IMR-90 (cell line): ENCODE measurements around the gene SRMS. TPM values are rescaled to one million over a fixed set of nuclear protein-coding genes. Genes with fewer than 3 reads are reported as not detected.
A peak's percentile ranks its signal among the peaks of the same experiment; 100 is the strongest.

ENCODE experiments used
- ATAC-seq: fragments of 200-7000 bp; cut with Tn5 transposase; 2 replicates; pipeline ENCODE4 v1.9.1; 2020; ENCODE audit warnings: low read depth, mild to moderate bottlenecking, moderate library complexity
- BruUV-seq: library from RNA; stranded (reverse); fragments of 400-500 nt; replicated peaks from 2 replicates; lab custom pipeline; 2021; lab: Mats Ljungman, UMichigan
- CTCF ChIA-PET: fragments of 300-600 bp; formaldehyde crosslinking; extraction: SDS; loops from one replicate; lab custom pipeline; 2021; ENCODE audit warnings: antibody characterized with exemption; lab: Yijun Ruan, JAX
- POLR2A ChIA-PET: fragments of 300-600 bp; sonication (Branson Sonifier 250); formaldehyde crosslinking; loops from one replicate; lab custom pipeline; 2022; ENCODE audit warnings: antibody characterized with exemption; ENCODE audit not compliant: unreplicated experiment; lab: Charles Lee
- DNase-seq: peaks from one replicate; pipeline ENCODE4 v3.0.0; 2013
- H2AFZ ChIP-seq: replicated peaks from 2 replicates; pipeline ENCODE3; 2013; ENCODE audit warnings: low read length, mild to moderate bottlenecking; ENCODE audit not compliant: poor library complexity
- H2AK5ac ChIP-seq: 2 replicates; pipeline ENCODE4 v1.6.1; 2013; ENCODE audit warnings: low read depth, low read length, inconsistent platforms
- H2AK9ac ChIP-seq: replicated peaks from 2 replicates; pipeline ENCODE3; 2013; ENCODE audit warnings: mild to moderate bottlenecking, low read depth, low read length, moderate library complexity; ENCODE audit not compliant: poor library complexity
- H2BK120ac ChIP-seq: 2 replicates; pipeline ENCODE4 v1.6.1; 2013; ENCODE audit warnings: low read depth, low read length, inconsistent platforms
- H2BK15ac ChIP-seq: 3 replicates; pipeline ENCODE4 v1.6.1; 2013; ENCODE audit warnings: low read depth, low read length, inconsistent platforms
- H2BK20ac ChIP-seq: 2 replicates; pipeline ENCODE4 v1.6.1; 2013; ENCODE audit warnings: low read depth, mild to moderate bottlenecking, inconsistent platforms, low read length, moderate library complexity
- H2BK5ac ChIP-seq: 2 replicates; pipeline ENCODE4 v1.6.1; 2013; ENCODE audit warnings: mild to moderate bottlenecking, low read depth, low read length, inconsistent platforms; ENCODE audit not compliant: poor library complexity, severe bottlenecking
- H3K14ac ChIP-seq: replicated peaks from 2 replicates; pipeline ENCODE4 v1.6.1; 2013; ENCODE audit warnings: low read depth, low read length, inconsistent platforms
- H3K18ac ChIP-seq: 2 replicates; pipeline ENCODE4 v1.6.1; 2013; ENCODE audit warnings: low read depth, low read length, control low read depth
- H3K23ac ChIP-seq: 2 replicates; pipeline ENCODE4 v1.6.1; 2013; ENCODE audit warnings: low read depth, low read length, inconsistent platforms
- H3K27ac ChIP-seq: 2 replicates; pipeline ENCODE4 v1.5.1; 2013; ENCODE audit warnings: mild to moderate bottlenecking, control low read depth, low read length; ENCODE audit not compliant: insufficient read depth
- H3K27me3 ChIP-seq: 2 replicates; pipeline ENCODE4 v1.6.1; 2013; ENCODE audit warnings: low read length; ENCODE audit not compliant: control insufficient read depth, insufficient read depth
- H3K36me3 ChIP-seq: 2 replicates; pipeline ENCODE4 v1.6.1; 2013; ENCODE audit warnings: low read length, mixed read lengths; ENCODE audit not compliant: control insufficient read depth, insufficient read depth
- H3K4ac ChIP-seq: 2 replicates; pipeline ENCODE4 v1.6.1; 2013; ENCODE audit warnings: low read depth, low read length, inconsistent platforms
- H3K4me1 ChIP-seq: 2 replicates; pipeline ENCODE4 v1.6.1; 2013; ENCODE audit warnings: low read length, mixed read lengths; ENCODE audit not compliant: control insufficient read depth, insufficient read depth
- H3K4me2 ChIP-seq: 2 replicates; pipeline ENCODE4 v1.6.1; 2013; ENCODE audit warnings: low read depth, mild to moderate bottlenecking, control low read depth, low read length, moderate library complexity
- H3K4me3 ChIP-seq: 2 replicates; pipeline ENCODE4 v1.5.1; 2013; ENCODE audit warnings: low read depth, mild to moderate bottlenecking, control low read depth, low read length, moderate library complexity; ENCODE audit not compliant: insufficient read depth
- H3K56ac ChIP-seq: 2 replicates; pipeline ENCODE4 v1.6.1; 2013; ENCODE audit warnings: low read length, inconsistent platforms; ENCODE audit not compliant: insufficient read depth; ENCODE audit errors: extremely low read depth
- H3K79me1 ChIP-seq, 2 experiments: 2 replicates each; pipeline ENCODE4 v1.6.1; 2013; ENCODE audit warnings: low read length in 2 of 2, inconsistent platforms in 1 of 2, low read depth in 1 of 2
- H3K9ac ChIP-seq: 2 replicates; pipeline ENCODE4 v1.6.1; 2013; ENCODE audit warnings: low read depth, low read length, control low read depth
- H3K9me1 ChIP-seq: 2 replicates; pipeline ENCODE4 v1.6.1; 2013; ENCODE audit warnings: low read length, inconsistent platforms; ENCODE audit not compliant: insufficient read depth
- H3K9me3 ChIP-seq: 2 replicates; pipeline ENCODE4 v1.6.1; 2013; ENCODE audit warnings: low read length; ENCODE audit not compliant: control insufficient read depth, insufficient read depth
- H4K20me1 ChIP-seq: 2 replicates; pipeline ENCODE4 v1.6.1; 2013; ENCODE audit warnings: low read length, inconsistent platforms; ENCODE audit not compliant: insufficient read depth
- H4K5ac ChIP-seq: 2 replicates; pipeline ENCODE4 v1.6.1; 2013; ENCODE audit warnings: mild to moderate bottlenecking, low read depth, low read length, control low read depth
- H4K8ac ChIP-seq, 2 experiments: 2 replicates each; pipeline ENCODE4 v1.6.1; 2013; ENCODE audit warnings: low read depth in 2 of 2, low read length in 2 of 2, control low read depth in 1 of 2, inconsistent platforms in 1 of 2
- H4K91ac ChIP-seq: 2 replicates; pipeline ENCODE4 v1.6.1; 2013; ENCODE audit warnings: low read depth, low read length, inconsistent platforms; ENCODE audit not compliant: insufficient read depth
- BHLHE40 ChIP-seq: fragments of 150-350 bp; IDR thresholded peaks from 2 replicates; pipeline ENCODE4 v1.6.1; 2016; ENCODE audit warnings: mild to moderate bottlenecking, low read depth, low read length
- CEBPB ChIP-seq: IDR thresholded peaks from 2 replicates; pipeline ENCODE4 v1.6.1; 2012; ENCODE audit warnings: low read depth, low read length, improper control_type of control experiment
- CHD1 ChIP-seq: IDR thresholded peaks from 2 replicates; pipeline ENCODE4 v1.6.1; 2012; ENCODE audit warnings: low read depth, low read length, improper control_type of control experiment
- CTCF ChIP-seq: conservative IDR thresholded peaks from 2 replicates; pipeline ENCODE4 v1.5.1; 2012; ENCODE audit warnings: mild to moderate bottlenecking, low read depth, low read length, improper control_type of control experiment
- ELK1 ChIP-seq: fragments of 150-350 bp; IDR thresholded peaks from 2 replicates; pipeline ENCODE4 v1.6.1; 2016; ENCODE audit warnings: low read depth, mild to moderate bottlenecking, low read length, moderate library complexity, borderline replicate concordance
- MAFK ChIP-seq: IDR thresholded peaks from 2 replicates; pipeline ENCODE4 v1.6.1; 2012; ENCODE audit warnings: low read depth, low read length, improper control_type of control experiment
- MAZ ChIP-seq: IDR thresholded peaks from 2 replicates; pipeline ENCODE4 v1.6.1; 2012; ENCODE audit warnings: low read depth, mild to moderate bottlenecking, low read length, improper control_type of control experiment, moderate library complexity, borderline replicate concordance
- MXI1 ChIP-seq: IDR thresholded peaks from 2 replicates; pipeline ENCODE4 v1.6.1; 2012; ENCODE audit warnings: low read depth, mild to moderate bottlenecking, low read length, moderate library complexity, borderline replicate concordance
- NFE2L2 ChIP-seq: fragments of 150-350 bp; IDR thresholded peaks from 2 replicates; pipeline ENCODE4 v1.6.1; 2016; ENCODE audit warnings: low read depth, mild to moderate bottlenecking, low read length
- POLR2A ChIP-seq: IDR thresholded peaks from 2 replicates; pipeline ENCODE4 v1.6.1; 2012; ENCODE audit warnings: mild to moderate bottlenecking, low read depth, low read length
- RFX5 ChIP-seq: IDR thresholded peaks from 2 replicates; pipeline ENCODE4 v1.8.0; 2012; ENCODE audit warnings: low read depth, mild to moderate bottlenecking, low read length, moderate library complexity
- SMC3 ChIP-seq: fragments of 150-350 bp; IDR thresholded peaks from 2 replicates; pipeline ENCODE4 v1.6.1; 2016; ENCODE audit warnings: low read depth, mild to moderate bottlenecking, antibody characterized with exemption, low read length, moderate library complexity
- WGBS, 2 experiments: methylation state at CpG; one replicate each; pipeline versions ENCODE4 v1.1.5 to v1.1.7; 2013; ENCODE audit warnings: missing lambda C conversion rate in 2 of 2; ENCODE audit not compliant: insufficient read length in 1 of 2; ENCODE audit errors: extremely low coverage in 2 of 2; 5-methylcytosine and 5-hydroxymethylcytosine counted together
- dilution Hi-C: fragments of 300-500 bp; cut with HindIII; formaldehyde crosslinking; loops from one replicate; pipeline ENCODE4 v1.14.3; 2018; ENCODE audit warnings: low sequenced_read_pairs; ENCODE audit not compliant: unreplicated experiment
- in situ Hi-C: fragments of 300-500 bp; cut with MboI; formaldehyde crosslinking; loops from 3 replicates; pipeline ENCODE4 v1.14.3; 2019; ENCODE audit warnings: low sequenced_read_pairs, inconsistent platforms, mixed read lengths
- intact Hi-C: fragments of 100-400 bp; cut with micrococcal nuclease; formaldehyde crosslinking; loops from 2 replicates; pipeline ENCODE4 v1.10.0; 2022
- polyA plus RNA-seq, 3 experiments: library from polyadenylated mRNA; depleted of rRNA; stranded (reverse); fragments of >200 nt; gene quantifications; 2 replicates each; pipeline ENCODE4 v1.2.3, GENCODE V29; 2012; ENCODE audit warnings: low replicate concordance in 1 of 3
- total RNA-seq: library from RNA; depleted of rRNA; stranded (reverse); fragments of >200 nt; gene quantifications from 2 replicates; pipeline ENCODE4 v1.2.3, GENCODE V29; 2012

The SRMS gene
- total and polyA plus RNA-seq, 2 of the 4 experiments (the other 2 are of a cell fraction) = not detected

GRCh38 chr20:63574829-63575743 is 27.5 kb upstream of the SRMS start:
- Histone ChIP-seq H3K4me2 (no peak overlapping the region), H3K18ac (no peak overlapping the region), H3K4me1 (peaks cover 10% of the 10 kb centered on the region), H4K5ac (no peak overlapping the region), H3K9me1 (peaks cover 3% of the 10 kb centered on the region; the same call in 1 of the 2 replicates), H3K27ac (no peak overlapping the region), H4K8ac (peak overlapping the region; percentile 92 to 95; a peak in 2 of 4 replicates), H2BK5ac (no peak overlapping the region), H4K20me1 (no peaks in the 10 kb centered on the region), H2AK5ac (peak overlapping the region; percentile 88; the same call in 1 of the 2 replicates), H3K36me3 (peaks cover 6% of the 10 kb centered on the region; the same call in 1 of the 2 replicates), H2BK20ac (no peak overlapping the region), H3K9me3 (no peaks in the 10 kb centered on the region), H3K56ac (no peak overlapping the region), H2AK9ac (peak overlapping the region; percentile 84), H4K91ac (no peak overlapping the region), H3K9ac (no peak overlapping the region), H2AFZ (peak overlapping the region; percentile 95), H3K4ac (peak overlapping the region; percentile 92), H3K27me3 (no peaks in the 10 kb centered on the region), H3K23ac (no peak overlapping the region), H2BK120ac (no peak overlapping the region), H3K79me1 (peaks cover 4 to 13% of the 10 kb centered on the region in 2 experiments), H3K4me3 (no peak overlapping the region), H2BK15ac (no peak overlapping the region), H3K14ac (no peak overlapping the region)
- dilution Hi-C loops (no loop called here), in situ Hi-C loops (no loop called here), intact Hi-C loops (no loop called here)
- BruUV-seq = no TSS peak
- ChIA-PET CTCF (no interaction called here), POLR2A (no interaction called here)
- DNase-seq (peak; percentile 24), ATAC-seq (no peak)
- TF ChIP-seq SMC3 = no peak
- TF ChIP-seq CEBPB = peak; percentile 85
- TF ChIP-seq POLR2A = no peak
- TF ChIP-seq BHLHE40 = no peak
- no peak for TF ChIP-seq CTCF
- TF ChIP-seq MXI1 = no peak
- no peak for TF ChIP-seq CHD1
- TF ChIP-seq RFX5 = no peak
- no peak for TF ChIP-seq ELK1
- no peak for TF ChIP-seq NFE2L2
- no peak for TF ChIP-seq MAFK
- peak; percentile 7; the same call in 1 of the 2 replicates for TF ChIP-seq MAZ
- WGBS, 2 experiments = 78% methylated on average over 8 of the region's 28 CpGs; no CpG with 5 or more reads in 1 of the 2 experiments
